GM18861 (cell line): ENCODE data around the gene ZNF469.
"Not testable (repeated sequence)": the region's sequence is repeated elsewhere in the genome, so short reads cannot be mapped to it uniquely, and the experiment has no call there.

Source experiments
- ATAC-seq: cut with Tn5 transposase; IDR thresholded peaks from one replicate; pipeline ENCODE4 v1.9.1; 2021; ENCODE audit not compliant: unreplicated experiment

The ZNF469 gene

DNA sequence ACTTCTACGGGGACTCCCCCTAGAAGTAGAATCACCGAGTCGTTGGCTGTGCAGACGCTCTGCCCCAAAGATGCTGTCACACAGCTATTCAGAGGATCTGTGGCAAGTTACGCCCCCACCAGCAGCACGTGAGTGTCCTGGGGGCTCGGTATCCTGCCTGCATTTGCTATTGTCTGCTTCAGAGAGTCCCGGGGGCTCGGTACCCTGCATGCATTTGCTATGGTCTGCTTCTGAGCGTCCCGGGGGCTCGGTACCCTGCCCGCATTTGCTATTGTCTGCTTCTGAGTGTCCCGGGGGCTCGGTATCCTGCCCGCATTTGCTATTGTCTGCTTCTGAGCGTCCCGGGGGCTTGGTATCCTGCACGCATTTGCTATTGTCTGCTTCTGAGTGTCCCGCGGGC is 23.8 kb upstream of the ZNF469 start:
- no peak for ATAC-seq

DNA sequence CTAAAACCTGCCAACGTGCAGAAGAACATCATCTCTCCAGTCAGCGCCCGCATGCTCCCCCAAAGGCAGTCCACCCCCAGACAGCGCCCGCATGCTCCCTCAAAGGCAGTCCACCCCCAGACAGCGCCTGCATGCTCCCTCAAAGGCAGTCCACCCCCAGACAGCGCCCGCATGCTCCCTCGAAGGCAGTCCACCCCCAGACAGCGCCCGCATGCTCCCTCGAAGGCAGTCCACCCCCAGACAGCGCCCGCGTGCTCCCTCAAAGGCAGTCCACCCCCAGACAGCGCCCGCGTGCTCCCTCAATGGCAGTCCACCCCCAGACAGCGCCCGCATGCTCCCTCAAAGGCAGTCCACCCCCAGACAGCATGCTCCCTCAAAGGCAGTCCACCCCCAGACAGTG is 22.4 kb upstream of the ZNF469 start:
- not testable (repeated sequence) for ATAC-seq

DNA sequence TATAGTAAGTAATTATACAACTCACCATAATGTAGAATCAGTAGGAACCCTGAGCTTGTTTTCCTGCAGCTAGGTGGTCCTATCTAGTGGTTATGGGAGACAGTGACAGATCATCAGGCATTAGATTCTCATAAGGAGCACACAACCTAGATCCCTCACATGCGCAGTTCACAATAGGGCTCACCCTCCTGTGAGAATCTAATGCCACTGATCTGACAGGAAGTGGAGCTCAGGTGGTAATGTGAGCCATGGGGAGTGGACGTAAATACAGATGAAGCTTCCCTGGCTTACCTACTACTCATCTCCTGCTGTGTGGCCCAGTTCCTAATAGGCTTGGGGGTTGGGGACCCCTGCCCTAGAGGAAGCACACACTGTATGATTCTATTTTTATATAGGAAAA is 21.8 kb upstream of the ZNF469 start:
- ATAC-seq, result no peak

DNA sequence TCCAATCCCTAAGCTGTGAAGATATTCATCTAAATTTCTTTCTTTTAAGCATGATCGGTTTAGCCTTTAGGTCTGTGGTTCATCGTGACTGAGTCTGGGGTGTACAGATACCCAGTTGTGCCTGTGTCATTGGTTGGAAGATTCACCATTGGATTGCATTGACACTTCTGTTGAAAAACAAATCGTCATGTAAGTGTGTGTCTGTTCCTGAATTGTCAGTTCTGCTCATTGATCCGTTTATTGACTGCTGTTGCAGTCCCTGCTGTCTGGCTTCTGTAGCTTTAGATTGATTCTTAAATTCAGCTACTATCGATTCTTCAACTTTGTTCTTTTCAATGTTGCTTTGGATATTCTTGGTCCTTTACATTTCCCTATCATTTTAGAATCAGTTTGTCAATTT is 21.0 kb upstream of the ZNF469 start:
- ATAC-seq, result no peak

DNA sequence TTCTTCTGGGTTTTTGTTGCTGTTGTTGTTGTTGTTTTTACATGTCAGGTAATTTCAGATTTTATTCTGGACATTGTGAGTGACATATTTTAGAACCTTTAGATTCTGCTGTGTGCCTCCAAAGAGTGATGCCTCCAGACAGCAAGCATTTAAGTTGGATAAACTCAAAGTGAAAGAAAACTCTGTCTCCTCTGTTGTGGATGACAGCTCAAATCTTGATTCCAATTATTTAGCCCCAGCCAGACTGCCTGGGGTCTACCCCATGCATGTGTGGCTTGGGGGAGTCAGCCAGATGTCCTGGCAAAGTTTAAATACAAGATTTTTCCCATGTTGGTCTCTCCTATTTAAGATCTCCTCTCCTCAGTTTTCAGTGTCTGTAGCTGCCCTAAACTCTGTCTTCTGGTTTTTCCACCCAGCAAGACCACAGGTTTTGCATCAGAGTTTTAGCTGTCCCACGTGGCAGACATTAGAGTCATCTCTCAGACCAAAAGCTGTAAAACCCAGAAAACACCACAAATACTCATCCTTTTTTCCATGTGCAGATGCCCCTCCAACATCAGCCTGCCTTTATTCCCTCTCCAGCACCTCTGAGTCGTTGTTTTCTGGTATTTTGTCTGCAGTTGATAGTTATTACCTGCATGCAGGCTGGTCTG is 19.4 kb upstream of the ZNF469 start:
- ATAC-seq, result no peak

DNA sequence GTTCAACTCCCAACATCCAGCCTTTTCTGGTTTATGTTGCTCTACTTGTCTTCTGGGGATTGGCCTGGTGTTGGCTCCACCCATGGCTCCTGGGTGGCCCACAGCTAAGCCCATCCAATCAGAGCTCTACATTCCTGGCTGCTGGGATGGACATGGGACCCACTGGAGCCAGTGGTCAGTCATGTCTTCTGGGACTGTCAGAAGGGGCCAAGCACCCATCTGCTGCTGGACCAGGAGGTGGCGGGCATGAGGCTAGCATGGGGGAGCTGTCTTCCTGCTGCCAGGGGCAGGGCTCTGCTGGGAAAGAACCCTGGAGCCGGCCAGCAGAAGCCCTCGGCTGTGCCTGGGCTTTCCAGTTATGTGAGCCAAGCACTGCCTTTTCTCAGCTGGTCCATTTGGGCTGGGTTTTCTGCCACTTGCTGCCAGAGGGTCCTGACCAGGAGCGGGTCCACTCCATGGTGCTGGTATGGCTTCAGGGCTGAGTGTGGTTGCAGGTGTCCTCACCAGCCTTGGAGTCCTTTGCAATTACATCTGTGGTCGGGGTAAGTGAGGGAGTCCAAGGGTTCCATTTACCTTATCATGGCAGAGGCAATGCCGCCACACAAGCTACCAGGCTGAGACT is 17.4 kb upstream of the ZNF469 start:
- ATAC-seq, result no peak

DNA sequence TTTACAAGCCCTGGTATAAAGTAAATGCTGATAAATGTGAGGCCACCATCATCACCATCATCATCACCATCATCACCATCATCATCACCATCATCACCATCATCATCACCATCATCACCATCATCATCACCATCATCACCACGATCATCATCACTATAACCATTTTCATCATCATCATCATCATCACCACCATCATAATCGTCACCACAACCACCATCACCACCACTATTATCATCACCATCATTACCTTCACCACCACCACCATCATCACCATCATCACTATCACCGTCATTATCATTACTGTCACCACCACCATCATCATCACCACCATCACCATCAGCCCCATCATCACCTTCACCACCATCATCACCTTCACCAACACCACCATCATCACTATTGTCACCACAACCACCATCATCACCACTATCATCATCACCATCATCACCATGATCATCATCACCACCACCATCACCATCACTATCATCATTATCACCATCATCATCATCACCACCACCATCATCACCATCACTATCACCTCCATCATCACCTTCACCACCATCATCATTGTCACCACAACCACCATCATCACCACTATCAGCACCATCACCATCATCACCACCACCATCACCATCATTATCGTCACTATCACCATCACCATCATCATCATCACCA is 16.6 kb upstream of the ZNF469 start:
- ATAC-seq, result no peak

DNA sequence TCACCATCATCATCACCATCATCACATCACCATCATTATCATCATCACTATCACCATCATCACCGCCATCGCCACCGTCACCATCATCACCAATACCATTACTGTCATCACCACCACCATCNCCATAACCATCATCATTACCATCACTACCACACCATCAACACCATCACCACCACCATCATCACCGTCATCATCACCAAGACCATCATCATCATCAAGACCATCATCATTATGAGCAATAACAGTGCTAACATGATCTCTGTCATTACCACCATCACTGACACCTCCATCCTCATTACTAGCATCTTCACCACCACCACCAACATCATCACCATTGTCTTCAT is 16.1 kb upstream of the ZNF469 start:
- no peak for ATAC-seq

DNA sequence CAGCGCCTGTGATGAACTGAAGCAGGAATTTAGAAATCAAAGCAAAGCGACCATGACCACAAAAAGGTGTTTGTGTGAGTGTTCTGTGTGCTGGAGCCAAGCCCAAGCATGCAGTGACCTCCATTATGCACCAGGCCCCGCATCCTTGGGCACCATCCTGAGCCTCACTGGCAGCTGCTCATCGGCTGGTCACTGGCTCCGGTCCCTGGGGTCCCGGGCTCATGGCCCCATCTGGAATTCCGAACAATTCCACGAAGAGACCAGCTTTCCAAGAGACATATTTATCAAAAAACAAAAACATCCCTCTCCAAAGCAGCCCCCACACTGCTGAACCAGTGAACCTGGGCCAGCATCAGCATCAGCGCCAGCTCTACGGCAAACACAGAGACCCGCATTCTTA is 15.2 kb upstream of the ZNF469 start:
- ATAC-seq, result no peak

DNA sequence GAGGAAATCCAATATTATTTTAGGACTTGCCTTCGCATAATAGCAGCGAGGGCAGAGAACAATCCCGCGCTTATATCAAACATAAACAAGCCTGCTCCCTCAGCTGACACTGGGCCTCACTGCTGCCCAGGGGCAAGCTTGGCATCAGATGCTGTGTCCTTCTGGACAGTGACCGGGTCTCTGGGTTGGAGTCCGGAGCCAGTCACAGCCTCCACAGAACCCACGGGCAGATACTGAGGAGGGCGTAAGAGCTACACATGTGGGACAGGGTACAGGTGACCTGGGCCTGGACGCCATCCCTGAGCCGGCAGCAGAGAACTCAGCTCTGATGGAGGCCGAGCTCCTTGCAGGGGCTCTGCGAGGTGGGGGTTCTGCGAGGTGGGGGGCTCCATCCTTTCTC is 14.7 kb upstream of the ZNF469 start:
- ATAC-seq, result no peak

DNA sequence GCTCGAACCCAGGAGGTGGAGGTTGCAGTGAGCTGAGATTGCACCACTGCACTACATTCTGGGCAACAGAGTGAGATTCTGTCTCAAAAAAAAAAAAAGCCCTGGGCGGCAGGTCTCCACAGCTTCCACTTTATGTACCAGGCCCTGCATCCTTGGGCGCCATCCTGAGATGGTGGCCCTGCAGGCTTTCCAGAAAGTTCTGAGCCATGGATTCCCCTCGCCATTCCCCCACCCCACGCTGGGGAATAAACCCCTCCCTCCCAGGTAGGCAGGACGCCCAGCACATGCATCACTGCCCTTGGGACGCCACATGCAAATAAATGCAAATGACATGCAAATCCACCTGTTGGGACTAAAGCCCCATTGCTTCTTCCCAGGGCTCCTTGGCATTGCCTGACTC is 13.8 kb upstream of the ZNF469 start:
- no peak for ATAC-seq

DNA sequence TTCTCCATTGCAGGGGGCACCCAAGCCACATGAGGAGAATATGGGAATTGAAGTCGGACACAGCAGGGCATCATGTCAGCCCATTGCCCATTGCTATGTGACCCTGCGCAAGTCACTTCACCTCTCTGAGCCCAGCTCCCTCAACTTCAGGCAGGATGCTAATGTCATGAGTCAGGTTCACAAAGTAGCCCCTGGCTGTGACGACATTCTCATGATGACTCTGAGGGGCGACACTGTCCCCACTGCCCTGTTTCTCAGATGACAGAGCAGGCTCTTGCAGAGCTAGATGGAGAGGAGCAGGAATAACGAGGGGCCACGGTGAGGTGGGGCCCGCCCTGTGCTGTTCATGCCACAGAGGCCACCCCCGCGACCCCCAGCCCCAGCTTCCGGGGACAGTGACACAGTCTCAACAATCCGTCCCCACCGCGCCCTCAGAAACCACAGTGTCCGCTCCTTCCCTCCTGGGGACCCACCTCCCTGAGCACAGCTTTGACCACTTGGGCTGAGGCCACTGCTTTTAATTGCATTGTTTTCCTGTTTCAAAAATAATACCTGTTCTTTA is 13.2 kb upstream of the ZNF469 start:
- ATAC-seq, result no peak

DNA sequence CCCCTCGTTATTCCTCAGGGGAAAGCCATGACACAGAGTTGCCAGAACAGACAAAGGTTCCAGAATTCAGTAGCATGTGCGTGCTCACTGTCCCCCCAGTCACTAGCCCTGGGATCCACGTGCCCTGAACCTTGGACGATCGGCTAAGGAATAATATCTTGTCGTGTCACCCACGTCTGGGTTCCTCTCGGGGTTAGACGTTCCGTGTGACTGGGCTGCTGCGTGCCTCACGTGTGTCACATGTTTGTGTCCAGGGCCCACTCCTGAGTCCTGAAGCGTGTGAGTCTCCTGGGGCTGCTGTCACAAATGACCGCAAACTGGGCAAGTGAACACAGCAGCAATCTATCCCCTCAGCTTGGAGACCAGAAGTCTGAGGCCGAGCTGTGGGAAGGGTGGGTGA is 12.4 kb upstream of the ZNF469 start:
- no peak for ATAC-seq

DNA sequence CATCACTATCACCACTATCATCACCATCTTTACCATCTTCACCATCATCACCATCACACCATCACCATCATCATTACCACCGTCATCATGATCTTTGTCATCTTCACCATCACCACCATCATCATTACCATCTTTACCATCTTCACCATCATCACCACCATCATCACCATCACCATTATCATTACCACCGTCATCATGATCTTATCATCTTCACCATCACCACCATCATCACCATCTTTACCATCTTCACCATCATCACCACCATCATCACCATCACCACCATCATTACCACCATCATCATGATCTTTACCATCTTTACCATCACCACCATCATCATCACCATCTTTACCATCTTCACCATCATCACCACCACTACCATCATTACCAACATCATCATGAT is 10.2 kb upstream of the ZNF469 start:
- ATAC-seq, result no peak

DNA sequence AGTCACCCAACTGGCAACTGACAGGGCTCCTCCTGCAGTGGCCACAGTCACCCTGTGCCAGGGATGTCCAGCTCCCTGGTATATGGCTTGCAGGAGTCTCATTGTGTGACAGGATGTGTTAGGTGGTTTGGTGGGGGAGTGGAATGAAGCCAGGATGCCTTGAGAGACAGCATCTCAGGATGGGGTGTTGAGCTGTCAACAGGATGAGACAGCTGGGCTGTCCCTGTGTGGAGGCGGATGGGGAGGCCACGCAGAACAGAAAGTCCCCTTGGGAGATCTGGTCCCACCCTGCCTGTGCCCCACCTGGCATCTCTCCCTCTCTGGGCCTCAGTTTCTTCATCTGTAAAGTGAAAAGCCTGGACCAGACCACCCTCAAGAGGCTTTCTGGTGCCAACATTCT is 9.5 kb upstream of the ZNF469 start:
- no peak for ATAC-seq

DNA sequence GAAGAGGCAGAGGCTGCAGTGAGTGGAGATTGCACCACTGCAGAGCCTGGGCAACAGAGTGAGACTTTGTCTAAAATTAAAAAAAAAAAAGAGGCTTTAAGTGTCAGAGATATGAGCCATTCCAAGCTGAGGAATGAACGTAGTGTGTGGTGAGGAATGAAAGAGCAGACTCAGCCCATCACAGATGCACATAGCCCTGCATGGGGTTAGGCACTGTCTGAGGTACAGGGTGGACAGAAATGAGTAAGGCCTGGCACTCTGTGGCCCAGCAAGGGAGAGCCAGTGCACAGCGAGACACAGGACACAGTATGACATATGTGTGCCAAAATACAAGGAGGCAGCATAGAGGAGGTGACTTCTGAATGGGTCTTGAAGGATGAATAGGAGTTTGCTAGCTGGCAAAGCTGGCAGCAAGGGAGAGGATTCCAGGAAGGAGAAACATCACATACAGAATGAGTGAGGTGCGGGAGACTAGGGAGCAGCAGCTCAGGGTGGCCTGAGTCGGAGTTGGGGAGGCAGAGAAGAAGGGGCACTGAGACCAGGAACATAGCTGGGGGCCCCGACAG is 8.7 kb upstream of the ZNF469 start:
- no peak for ATAC-seq

DNA sequence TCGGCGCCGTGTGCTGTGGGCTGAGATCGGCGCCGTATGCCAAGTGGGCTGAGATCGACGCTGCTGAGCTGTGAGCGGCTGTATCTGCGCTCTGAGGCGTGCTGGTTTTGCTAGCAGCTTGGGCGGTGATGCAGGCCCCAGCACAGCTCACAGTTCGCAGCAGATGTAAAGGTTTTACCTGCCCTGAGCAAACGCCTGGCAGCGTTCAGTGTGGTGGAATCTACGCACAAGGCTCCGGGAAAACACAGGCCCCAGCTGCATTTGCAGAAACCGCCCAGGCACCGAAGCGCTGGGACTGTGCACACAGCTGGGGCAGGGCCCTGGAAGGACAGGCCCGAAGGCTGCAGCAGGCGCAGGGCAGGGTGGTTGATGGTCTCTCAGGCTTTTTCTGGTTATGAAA is 8.0 kb upstream of the ZNF469 start:
- ATAC-seq, result no peak

DNA sequence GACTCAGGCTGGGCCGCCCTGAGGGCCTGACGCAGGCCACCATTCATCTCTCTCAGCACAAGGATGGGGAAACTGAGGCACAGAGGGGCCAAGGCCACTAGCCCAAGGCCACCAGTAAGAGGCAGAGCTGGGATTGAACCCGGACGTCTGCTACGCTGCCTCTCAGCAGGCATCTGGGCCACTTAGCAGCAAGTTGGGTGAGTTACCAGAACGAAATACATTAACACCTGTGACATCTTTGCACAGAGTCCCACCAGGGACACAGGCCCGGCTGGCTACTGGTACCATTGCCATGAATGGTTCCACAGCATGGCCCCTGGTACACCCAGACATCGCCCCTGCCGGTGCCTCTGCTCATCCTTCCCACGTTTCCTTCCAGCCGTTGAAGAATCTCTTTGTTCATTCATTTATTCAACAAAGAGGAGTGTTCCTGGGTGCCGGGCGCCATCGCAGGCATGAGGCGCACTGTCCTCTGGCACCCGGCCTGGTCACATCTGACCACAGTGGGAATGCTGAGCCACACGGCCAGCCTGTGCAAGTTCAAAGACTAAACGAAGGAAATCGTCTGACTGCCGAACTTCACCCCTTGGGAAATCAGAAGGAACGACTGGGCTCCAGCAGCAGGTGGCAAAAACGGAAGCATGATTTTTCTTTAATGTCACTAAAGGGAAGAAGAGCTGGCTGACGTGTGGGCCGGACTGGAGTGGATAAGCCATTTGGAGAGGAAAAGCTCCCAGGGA is 7.4 kb upstream of the ZNF469 start:
- no peak for ATAC-seq

DNA sequence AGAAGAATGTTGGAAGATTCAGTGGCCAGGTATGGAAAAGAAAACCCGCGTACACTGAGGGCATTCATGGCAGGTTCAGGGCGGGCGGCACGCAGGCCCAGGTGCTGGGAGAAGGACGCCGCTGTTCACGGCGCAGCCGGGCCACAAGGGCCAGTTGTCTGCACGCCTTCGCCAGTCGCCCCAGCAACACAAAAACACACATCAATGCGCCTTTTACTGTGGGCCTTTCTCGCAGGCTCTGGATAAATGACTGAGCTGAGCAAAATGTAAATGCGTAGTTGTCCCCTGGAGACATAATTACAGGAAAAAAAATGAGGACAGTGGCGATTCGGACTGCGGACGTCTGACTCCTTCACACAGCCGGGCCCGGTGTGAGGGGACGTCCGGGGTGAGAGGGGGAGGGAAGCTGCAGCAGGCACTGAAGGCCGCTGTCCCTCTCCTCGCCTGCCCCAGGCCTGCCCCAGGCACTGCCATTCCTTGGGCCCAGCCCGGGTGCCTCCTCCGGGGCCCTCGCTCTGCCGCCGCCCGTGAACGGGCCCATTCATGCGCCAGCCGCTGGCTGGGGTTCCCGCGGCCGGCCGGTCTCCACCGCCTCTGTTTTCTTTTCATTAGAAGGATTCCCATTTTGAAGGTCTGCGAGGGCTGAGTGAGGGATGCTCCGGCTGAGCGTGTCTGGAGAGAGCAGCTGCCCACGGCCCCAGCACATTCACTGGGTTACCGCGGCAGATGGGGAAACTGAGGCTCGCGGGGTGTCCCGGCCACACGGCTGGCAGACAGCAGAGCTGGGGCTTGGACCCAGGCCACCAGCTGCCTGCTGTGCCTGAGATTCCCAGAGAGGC is 6.5 kb upstream of the ZNF469 start:
- ATAC-seq, result no peak
